ENCODE results near the gene TAS2R16.
"Not testable (repeated sequence)": the region's sequence is repeated elsewhere in the genome, so short reads cannot be mapped to it uniquely, and the experiment has no call there.

The TAS2R16 gene

DNA sequence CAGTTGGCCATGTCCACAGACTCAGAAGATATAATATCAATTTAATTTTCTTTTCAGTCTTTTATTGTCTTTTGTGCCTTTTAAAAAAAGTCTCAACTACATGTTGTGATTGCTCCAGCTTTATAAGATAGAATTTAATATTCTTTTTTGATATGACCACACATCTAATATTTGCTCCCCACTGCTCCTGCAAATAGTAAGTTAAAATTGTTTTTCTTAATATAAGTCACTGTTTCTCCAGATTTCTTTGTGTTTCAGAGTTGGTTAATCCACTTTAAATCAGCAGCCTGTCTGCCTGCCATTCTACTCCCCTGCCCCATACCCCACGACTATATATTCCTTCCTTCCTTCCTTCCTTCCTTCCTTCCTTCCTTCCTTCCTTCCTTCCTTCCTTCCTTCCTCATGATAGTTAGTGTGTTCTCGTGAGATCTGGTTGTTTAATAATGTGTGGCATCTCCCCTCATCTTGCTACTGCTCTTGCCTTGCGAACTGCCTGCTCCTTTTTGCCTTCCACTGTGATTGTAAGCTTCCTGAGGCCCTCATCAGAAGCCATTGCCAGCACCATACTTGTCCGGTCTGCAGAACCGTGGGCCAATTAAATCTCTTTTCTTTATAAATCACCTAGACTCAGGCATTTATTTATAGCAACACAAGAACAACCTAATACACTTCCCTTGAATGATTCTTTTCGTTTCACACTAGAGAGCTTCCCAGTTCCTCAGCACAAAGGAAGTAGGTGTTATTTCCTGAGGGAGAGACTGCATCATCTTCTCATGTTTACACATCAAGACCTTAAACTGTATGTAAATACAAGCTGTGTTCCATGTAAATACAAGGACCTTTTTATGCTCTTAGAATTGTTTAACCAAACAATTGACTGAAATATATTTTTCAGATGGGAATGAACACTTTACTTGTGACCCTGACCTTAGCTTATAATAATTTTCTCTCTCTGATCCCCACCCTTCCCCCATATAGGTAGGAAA lies 24.5 kb downstream of the TAS2R16 start:
- no peak for DNase-seq

DNA sequence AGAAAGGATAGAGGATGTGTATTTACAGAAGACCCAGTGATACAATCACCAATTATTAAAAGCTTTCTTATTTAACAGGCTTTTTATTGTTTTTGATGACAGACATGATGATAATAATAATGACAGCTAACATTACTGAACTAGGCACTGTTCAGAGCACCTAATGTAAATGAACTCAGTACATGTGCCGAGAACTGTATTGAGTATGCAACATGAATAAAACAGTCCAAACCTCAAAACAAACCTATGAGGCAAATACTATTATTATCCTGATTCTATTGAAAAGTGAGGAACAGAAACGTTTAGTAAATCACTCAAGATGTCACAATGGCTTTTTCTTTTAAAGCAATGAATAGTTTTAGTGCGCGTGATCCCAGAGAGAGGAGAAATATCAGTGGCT lies 27.1 kb downstream of the TAS2R16 start:
- DNase-seq: no peak

DNA sequence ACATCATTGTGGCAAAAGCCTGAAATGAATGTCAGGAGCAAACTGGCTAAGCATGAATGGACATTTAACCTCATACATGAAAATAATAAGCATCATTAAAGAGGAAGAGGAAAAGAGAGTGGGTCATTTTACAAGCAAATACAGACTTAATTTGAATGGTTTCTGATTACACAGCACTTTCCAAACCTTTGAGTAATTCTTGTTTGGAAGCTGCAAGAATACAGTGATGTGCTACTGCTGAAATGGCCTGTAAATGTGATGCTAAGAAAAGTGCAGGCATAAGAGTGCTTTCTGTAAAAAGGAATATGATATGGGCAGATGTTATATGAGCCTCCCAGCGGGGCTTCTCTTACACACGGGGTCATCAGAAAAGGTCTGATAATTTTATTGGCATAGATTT lies 30.2 kb downstream of the TAS2R16 start:
- no peak for DNase-seq

DNA sequence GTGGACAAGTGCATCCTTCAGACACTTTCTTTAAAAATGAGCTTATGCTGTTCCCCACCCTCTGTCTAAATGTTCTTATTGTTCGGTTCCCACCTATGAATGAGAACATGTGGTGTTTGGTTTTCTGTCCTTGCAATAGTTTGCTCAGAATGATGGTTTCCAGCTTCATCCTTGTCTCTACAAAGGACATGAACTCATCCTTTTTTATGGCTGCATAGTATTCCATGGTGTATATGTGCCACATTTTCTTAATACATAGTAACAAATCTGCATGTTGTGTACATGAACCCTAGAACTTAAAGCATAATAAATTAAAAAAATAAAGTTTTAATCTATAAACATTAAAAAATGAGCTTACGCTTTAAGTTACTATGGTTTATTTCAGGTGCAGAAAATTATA lies 41.8 kb downstream of the TAS2R16 start:
- not testable (repeated sequence) for DNase-seq

DNA sequence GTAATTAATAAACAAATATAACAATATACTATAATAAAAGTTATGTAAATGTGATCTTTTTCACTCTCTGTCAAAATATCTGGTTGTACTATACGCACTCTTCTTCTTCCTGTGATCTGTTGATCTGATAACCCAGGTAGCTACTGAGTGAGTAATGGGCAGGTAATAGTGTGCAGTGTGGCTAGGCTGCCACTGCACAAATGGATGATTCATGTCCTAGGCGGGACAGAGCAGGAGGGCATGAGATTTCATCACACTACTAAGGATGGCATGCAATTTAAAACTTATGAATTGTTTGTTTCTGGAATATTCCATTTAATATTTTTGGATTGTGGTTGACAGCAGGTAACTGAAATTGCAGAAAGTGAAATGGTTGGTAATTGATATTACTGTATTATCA lies 44.5 kb downstream of the TAS2R16 start:
- no peak for DNase-seq

DNA sequence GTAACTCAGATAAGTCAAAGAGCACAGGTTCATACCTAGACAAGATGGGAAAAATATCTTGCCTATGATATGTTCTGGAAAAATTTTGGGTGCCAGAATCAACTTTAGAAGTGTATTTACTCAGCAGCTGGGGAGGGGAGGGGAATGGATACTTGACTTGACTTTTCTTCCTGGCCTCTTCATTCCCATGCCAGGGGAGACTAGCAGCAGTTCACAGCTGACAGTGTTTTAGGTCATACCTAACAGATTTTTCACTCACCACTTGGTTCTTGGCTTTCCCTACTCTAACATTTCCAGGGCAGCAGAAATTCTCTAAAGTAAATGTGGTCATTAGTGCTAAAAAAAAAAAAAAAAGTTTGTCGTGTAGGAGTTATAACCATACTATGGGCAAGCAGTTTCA lies 46.3 kb downstream of the TAS2R16 start:
- no peak for DNase-seq
